T47D (cell line): ENCODE results near the gene PHYKPL.
"Not testable (repeated sequence)": the region's sequence is repeated elsewhere in the genome, so short reads cannot be mapped to it uniquely, and the experiment has no call there.

Experiments used
- DNase-seq, 2 experiments: peaks; one replicate each; pipeline versions ENCODE4 v3.0.0 to v3.0.0-alpha.2; 2011 to 2012; ENCODE audit warnings: low read depth in 1 of 2, low spot score in 1 of 2
- JUND ChIP-seq: IDR thresholded peaks from 2 replicates; pipeline ENCODE4 v1.6.1; 2012; ENCODE audit warnings: low read depth
- in situ Hi-C: cut with HindIII; loops from 2 replicates; pipeline ENCODE4 v1.10.0; 2016; ENCODE audit warnings: low sequenced_read_pairs, low pct_unique_long_range_greater_than_20kb

Gene PHYKPL

GRCh38 chr5:178204935-178205748 lies 27.5 kb downstream of the PHYKPL start:
- TF ChIP-seq JUND = no peak
- in situ Hi-C loops = no loop called here
- DNase-seq = peak; percentile 88 to 95

- DNase-seq = peak; percentile 97 to 99
- TF ChIP-seq JUND = no peak
- in situ Hi-C loops = no loop called here
Observed at GRCh38 chr5:178204182-178204934, 28.2 kb downstream of the PHYKPL start, which contains the start of gene HNRNPAB. Gene HNRNPAB, plus strand, starts transcription at chr5:178204533. Its CDS starts 305 bp downstream, at chr5:178204838.

- no peak for TF ChIP-seq JUND
- DNase-seq = no peak
- in situ Hi-C loops = no loop called here
Observed at GRCh38 chr5:178203670-178204181, 28.9 kb downstream of the PHYKPL start.

GRCh38 chr5:178202541-178202940 lies 30.1 kb downstream of the PHYKPL start:
- DNase-seq = no peak
- no peak for TF ChIP-seq JUND
- in situ Hi-C loops = no loop called here

- DNase-seq = no peak
- TF ChIP-seq JUND = no peak
- in situ Hi-C loops = no loop called here
Observed at GRCh38 chr5:178201927-178202235, 30.7 kb downstream of the PHYKPL start.

GRCh38 chr5:178201221-178201926 lies 31.2 kb downstream of the PHYKPL start:
- DNase-seq = no peak
- no peak for TF ChIP-seq JUND
- in situ Hi-C loops = no loop called here

GRCh38 chr5:178199581-178200434 lies 32.8 kb downstream of the PHYKPL start:
- in situ Hi-C loops = no loop called here
- no peak for DNase-seq
- TF ChIP-seq JUND = no peak

- no peak for TF ChIP-seq JUND
- in situ Hi-C loops = no loop called here
- DNase-seq = no peak
Observed at GRCh38 chr5:178198706-178199105, 33.9 kb downstream of the PHYKPL start.

- DNase-seq, in situ Hi-C loops: not testable (repeated sequence)
Observed at GRCh38 chr5:178198151-178198550, 34.5 kb downstream of the PHYKPL start.

- no peak for DNase-seq
- in situ Hi-C loops = no loop called here
- TF ChIP-seq JUND = no peak
Observed at GRCh38 chr5:178196986-178197385, 35.6 kb downstream of the PHYKPL start.

- no peak for TF ChIP-seq JUND
- in situ Hi-C loops = no loop called here
- no peak for DNase-seq
Observed at GRCh38 chr5:178196281-178196812, 36.3 kb downstream of the PHYKPL start.

GRCh38 chr5:178194026-178194425 lies 38.6 kb downstream of the PHYKPL start:
- in situ Hi-C loops = no loop called here
- no peak for TF ChIP-seq JUND
- no peak for DNase-seq
